Gastrocnemius medialis (tissue), 4 donors: ENCODE data around the gene S100A7A.
"Not testable (repeated sequence)": the region's sequence is repeated elsewhere in the genome, so short reads cannot be mapped to it uniquely, and the experiment has no call there.

Experiments used
- POLR2A ChIP-seq, 2 donors: fragments of 450-650 bp; IDR thresholded peaks; one replicate each; pipeline ENCODE4 v1.6.1; 2017; ENCODE audit warnings: antibody characterized with exemption in 2 of 2, mild to moderate bottlenecking in 2 of 2, moderate library complexity in 2 of 2
- TF ChIP-seq, protein P1 (sequence below), 5 experiments: fragments of 450-650 bp in 3 of 5; fragments of 200-600 bp in 2 of 5; sonication (generic) in 2 of 5; IDR thresholded peaks in 4 of 5; conservative IDR thresholded peaks in 1 of 5; 1 replicate in 4 of 5; 2 replicates in 1 of 5; pipeline ENCODE4 v1.5.1; 2016 to 2019; ENCODE audit warnings: antibody characterized with exemption in 5 of 5, mild to moderate bottlenecking in 3 of 5, moderate library complexity in 3 of 5

- TF ChIP-seq POLR2A (IDR thresholded peaks at IDR 0.05), result not testable (repeated sequence)
- TF ChIP-seq, protein P1, sequence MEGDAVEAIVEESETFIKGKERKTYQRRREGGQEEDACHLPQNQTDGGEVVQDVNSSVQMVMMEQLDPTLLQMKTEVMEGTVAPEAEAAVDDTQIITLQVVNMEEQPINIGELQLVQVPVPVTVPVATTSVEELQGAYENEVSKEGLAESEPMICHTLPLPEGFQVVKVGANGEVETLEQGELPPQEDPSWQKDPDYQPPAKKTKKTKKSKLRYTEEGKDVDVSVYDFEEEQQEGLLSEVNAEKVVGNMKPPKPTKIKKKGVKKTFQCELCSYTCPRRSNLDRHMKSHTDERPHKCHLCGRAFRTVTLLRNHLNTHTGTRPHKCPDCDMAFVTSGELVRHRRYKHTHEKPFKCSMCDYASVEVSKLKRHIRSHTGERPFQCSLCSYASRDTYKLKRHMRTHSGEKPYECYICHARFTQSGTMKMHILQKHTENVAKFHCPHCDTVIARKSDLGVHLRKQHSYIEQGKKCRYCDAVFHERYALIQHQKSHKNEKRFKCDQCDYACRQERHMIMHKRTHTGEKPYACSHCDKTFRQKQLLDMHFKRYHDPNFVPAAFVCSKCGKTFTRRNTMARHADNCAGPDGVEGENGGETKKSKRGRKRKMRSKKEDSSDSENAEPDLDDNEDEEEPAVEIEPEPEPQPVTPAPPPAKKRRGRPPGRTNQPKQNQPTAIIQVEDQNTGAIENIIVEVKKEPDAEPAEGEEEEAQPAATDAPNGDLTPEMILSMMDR (IDR thresholded peaks at IDR 0.05 in 4 of 5, conservative IDR thresholded peaks at IDR 0.05 in 1 of 5), result not testable (repeated sequence)
These were observed 32.5 kb downstream of the S100A7A start for GRCh38 chr1:153448851-153449250.
